PFSK-1 (cell line): Measurements from ENCODE around the gene ACAA1.

Experiments used
- FOXP2 ChIP-seq: optimal IDR thresholded peaks from 2 replicates; pipeline ENCODE3; 2011; ENCODE audit warnings: borderline replicate concordance, control low read depth, inconsistent platforms; ENCODE audit not compliant: insufficient read depth; ENCODE audit errors: extremely low read length, extremely low read depth
- POLR2AphosphoS5 ChIP-seq: IDR thresholded peaks from 2 replicates; pipeline ENCODE4 v1.6.1; 2012; ENCODE audit warnings: low read depth, mild to moderate bottlenecking, control low read depth, low read length, moderate library complexity
- SIN3A ChIP-seq: IDR thresholded peaks from 2 replicates; pipeline ENCODE4 v1.6.1; 2012; ENCODE audit warnings: mild to moderate bottlenecking, low read length, moderate library complexity, borderline replicate concordance; ENCODE audit not compliant: insufficient read depth
- TAF1 ChIP-seq: IDR thresholded peaks from 2 replicates; pipeline ENCODE4 v1.6.1; 2012; ENCODE audit warnings: low read length, control low read depth, borderline replicate concordance; ENCODE audit not compliant: insufficient read depth
- TF ChIP-seq, protein P1 (sequence below), 2 experiments: IDR thresholded peaks; 2 replicates each; pipeline versions ENCODE4 v1.6.1 to v1.8.0; 2011 to 2012; ENCODE audit warnings: low read depth in 2 of 2, low read length in 2 of 2, control low read depth in 1 of 2, inconsistent platforms in 1 of 2, mild to moderate bottlenecking in 1 of 2, moderate library complexity in 1 of 2; ENCODE audit not compliant: insufficient read depth in 1 of 2

ACAA1 gene

GRCh38 chr3:38107911-38108648 is 28.8 kb downstream of the ACAA1 start:
- no peak for TF ChIP-seq TAF1
- TF ChIP-seq FOXP2 = no peak
- TF ChIP-seq, protein P1, sequence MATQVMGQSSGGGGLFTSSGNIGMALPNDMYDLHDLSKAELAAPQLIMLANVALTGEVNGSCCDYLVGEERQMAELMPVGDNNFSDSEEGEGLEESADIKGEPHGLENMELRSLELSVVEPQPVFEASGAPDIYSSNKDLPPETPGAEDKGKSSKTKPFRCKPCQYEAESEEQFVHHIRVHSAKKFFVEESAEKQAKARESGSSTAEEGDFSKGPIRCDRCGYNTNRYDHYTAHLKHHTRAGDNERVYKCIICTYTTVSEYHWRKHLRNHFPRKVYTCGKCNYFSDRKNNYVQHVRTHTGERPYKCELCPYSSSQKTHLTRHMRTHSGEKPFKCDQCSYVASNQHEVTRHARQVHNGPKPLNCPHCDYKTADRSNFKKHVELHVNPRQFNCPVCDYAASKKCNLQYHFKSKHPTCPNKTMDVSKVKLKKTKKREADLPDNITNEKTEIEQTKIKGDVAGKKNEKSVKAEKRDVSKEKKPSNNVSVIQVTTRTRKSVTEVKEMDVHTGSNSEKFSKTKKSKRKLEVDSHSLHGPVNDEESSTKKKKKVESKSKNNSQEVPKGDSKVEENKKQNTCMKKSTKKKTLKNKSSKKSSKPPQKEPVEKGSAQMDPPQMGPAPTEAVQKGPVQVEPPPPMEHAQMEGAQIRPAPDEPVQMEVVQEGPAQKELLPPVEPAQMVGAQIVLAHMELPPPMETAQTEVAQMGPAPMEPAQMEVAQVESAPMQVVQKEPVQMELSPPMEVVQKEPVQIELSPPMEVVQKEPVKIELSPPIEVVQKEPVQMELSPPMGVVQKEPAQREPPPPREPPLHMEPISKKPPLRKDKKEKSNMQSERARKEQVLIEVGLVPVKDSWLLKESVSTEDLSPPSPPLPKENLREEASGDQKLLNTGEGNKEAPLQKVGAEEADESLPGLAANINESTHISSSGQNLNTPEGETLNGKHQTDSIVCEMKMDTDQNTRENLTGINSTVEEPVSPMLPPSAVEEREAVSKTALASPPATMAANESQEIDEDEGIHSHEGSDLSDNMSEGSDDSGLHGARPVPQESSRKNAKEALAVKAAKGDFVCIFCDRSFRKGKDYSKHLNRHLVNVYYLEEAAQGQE (IDR thresholded peaks at IDR 0.05; ENCODE audit: insufficient read depth in 1 of 2, low read depth in 2 of 2, low read length in 2 of 2) = no peak
- no peak for TF ChIP-seq POLR2AphosphoS5
- TF ChIP-seq SIN3A = no peak

DNA sequence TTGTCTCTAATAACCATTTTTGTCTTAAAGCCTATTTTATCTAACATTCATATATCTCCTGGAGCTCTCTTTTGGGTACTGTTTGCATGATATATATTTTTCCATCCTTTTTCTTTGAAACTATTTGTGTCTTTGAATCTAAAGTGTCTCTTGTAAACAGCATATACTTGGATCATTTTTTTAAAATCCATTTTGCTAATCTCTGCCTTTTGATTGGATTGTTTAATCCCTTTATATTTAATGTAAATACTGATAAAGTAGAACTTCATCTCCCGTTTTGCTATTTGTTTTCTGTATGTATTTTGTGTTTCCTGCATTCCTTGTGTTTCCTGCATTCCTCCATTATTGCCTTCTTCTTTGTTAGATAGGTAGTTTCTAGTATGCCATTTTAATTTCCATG is 31.4 kb downstream of the ACAA1 start:
- TF ChIP-seq POLR2AphosphoS5 = no peak
- TF ChIP-seq FOXP2 = no peak
- TF ChIP-seq TAF1 = no peak
- no peak for TF ChIP-seq SIN3A
- TF ChIP-seq, protein P1 (IDR thresholded peaks at IDR 0.05; ENCODE audit: insufficient read depth in 1 of 2, low read depth in 2 of 2, low read length in 2 of 2) = no peak

DNA sequence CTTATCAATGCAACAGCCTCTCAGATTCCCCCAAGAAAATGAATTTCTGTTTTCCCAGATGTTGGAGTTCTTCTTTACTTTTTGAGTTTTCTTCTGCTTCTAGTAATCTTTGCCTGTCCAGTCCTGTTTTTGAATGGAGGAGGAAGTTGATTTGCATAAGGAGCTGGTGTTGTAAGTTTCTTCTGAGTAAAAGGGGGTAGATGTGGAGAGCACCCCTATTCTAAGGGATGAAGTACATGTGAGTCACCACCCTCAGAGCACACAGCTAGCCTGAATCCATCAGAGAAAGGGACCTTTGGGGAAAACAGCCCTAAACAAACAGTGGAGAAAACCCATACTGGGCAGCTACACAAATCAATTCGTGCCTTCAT is 34.5 kb downstream of the ACAA1 start:
- TF ChIP-seq FOXP2 = no peak
- TF ChIP-seq SIN3A = no peak
- no peak for TF ChIP-seq TAF1
- TF ChIP-seq POLR2AphosphoS5 = no peak

DNA sequence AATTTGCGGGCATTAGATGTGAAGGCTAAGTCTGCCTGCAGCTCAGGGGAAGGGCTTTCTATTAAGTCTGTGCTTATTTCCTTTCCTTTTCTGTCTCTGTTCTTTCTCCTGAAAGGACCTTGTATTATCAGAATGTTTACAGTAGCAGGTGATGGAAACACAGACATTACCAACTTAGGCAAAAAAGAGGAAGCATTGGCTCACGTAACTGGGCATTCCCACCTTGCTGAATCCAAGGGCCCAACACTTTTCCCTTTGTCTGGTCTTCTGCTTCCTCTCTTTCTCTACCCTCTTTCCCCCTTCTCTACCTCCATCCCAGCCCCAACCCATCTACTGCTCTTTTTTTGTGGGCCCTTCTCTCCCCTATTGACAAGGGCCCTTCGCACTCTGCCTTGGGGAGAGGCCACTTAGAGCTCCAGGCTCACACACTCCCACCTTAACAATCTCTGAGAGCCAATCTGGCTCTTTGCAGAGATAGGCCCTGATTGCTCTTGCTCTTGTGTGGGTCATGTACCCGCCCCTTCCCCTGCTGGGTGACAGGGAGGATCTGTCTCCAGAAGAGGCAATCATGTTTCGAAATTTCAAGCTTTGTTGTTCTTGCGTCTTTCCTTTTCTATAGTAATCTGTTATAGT is 35.0 kb downstream of the ACAA1 start:
- TF ChIP-seq SIN3A = no peak
- TF ChIP-seq, protein P1 (IDR thresholded peaks at IDR 0.05; ENCODE audit: insufficient read depth in 1 of 2, low read depth in 2 of 2, low read length in 2 of 2) = no peak
- TF ChIP-seq FOXP2 = no peak
- TF ChIP-seq POLR2AphosphoS5 = no peak
- no peak for TF ChIP-seq TAF1

GRCh38 chr3:38100498-38100897 is 36.4 kb downstream of the ACAA1 start:
- TF ChIP-seq, protein P1 (IDR thresholded peaks at IDR 0.05; ENCODE audit: insufficient read depth in 1 of 2, low read depth in 2 of 2, low read length in 2 of 2) = no peak
- TF ChIP-seq POLR2AphosphoS5 (no peak), FOXP2 (no peak), SIN3A (no peak), TAF1 (no peak)
